ENCODE data around the gene CFAP92. TPM values are rescaled to one million over a fixed set of nuclear protein-coding genes. Genes with fewer than 3 reads are reported as not detected.

CFAP92 gene
- total RNA-seq, 1 experiment from 2014 or later: 0.92 TPM

- no peaks in the 10 kb centered on the region for H3K79me2 ChIP-seq (ENCODE audit: insufficient read depth, low read length)
- Mint-ChIP-seq H3K4me3 (no peak overlapping the region), H3K9me3 (no peaks in the 10 kb centered on the region), H3K27ac (no peak overlapping the region; a peak in 1 of 7 replicates), H3K36me3 (ENCODE audit: insufficient read depth in 1 of 3, low read depth in 3 of 3) (no peaks in the 10 kb centered on the region), H3K4me1 (peaks cover 2 to 15% of the 10 kb centered on the region in 2 experiments), H3K27me3 (ENCODE audit: low read depth) (peaks cover 9% of the 10 kb centered on the region)
- no peak overlapping the region for H3K56ac ChIP-seq (ENCODE audit: insufficient read length, low read depth, low read length)
- H2BK15ac ChIP-seq (ENCODE audit: low read depth, low read length): no peak overlapping the region
- no peak overlapping the region for H3K23ac ChIP-seq (ENCODE audit: insufficient read length, low read depth, low read length)
- WGBS (ENCODE audit: extremely low coverage, insufficient read length, low lambda C conversion rate): no CpG with 5 or more reads among the region's 9 CpGs
- H4K8ac ChIP-seq (replicated peaks; ENCODE audit: insufficient read length, low read depth, low read length): no peak overlapping the region
- DNase-seq: no peak
- H2AFZ ChIP-seq (ENCODE audit: low read length): no peak overlapping the region
- no peak overlapping the region for H2BK120ac ChIP-seq (ENCODE audit: low read depth, low read length, poor library complexity, severe bottlenecking)
- no peaks in the 10 kb centered on the region for H4K20me1 ChIP-seq (ENCODE audit: control insufficient read depth, insufficient read depth, insufficient read length)
- no peaks in the 10 kb centered on the region for H3K27me3 ChIP-seq (ENCODE audit: insufficient read depth, low read length)
- no peak overlapping the region for H2AK5ac ChIP-seq (ENCODE audit: insufficient read length, low read length)
- H3K4ac ChIP-seq (ENCODE audit: low read depth, low read length): no peak overlapping the region
- no peak overlapping the region for H2BK20ac ChIP-seq (ENCODE audit: low read depth, low read length, poor library complexity, severe bottlenecking)
- H3K14ac ChIP-seq (ENCODE audit: insufficient read depth, low read length): no peak overlapping the region
- H3T11ph ChIP-seq (ENCODE audit: low read length): no peak overlapping the region
- no peak overlapping the region for H2BK5ac ChIP-seq (ENCODE audit: insufficient read length, low read length)
- H3K23me2 ChIP-seq (ENCODE audit: insufficient read length, low read depth, low read length, poor library complexity, severe bottlenecking): no peaks in the 10 kb centered on the region
- no peak overlapping the region for H4K91ac ChIP-seq (ENCODE audit: insufficient read length, low read depth, low read length)
- no peak for TF ChIP-seq CTCF (conservative IDR thresholded peaks at IDR 0.05)
- H3K4me1 ChIP-seq (ENCODE audit: insufficient read depth, low read length): no peaks in the 10 kb centered on the region
- H3K9me3 ChIP-seq (ENCODE audit: control insufficient read depth, low read depth, low read length): no peaks in the 10 kb centered on the region
- no peak overlapping the region for H3K9ac ChIP-seq (ENCODE audit: extremely low read depth, insufficient read length, low read length)
- H4K5ac ChIP-seq (ENCODE audit: insufficient read length, low read depth, low read length): no peak overlapping the region
- no peak overlapping the region for H3K18ac ChIP-seq (ENCODE audit: insufficient read length, low read depth, low read length)
- no peaks in the 10 kb centered on the region for H3K79me1 ChIP-seq (ENCODE audit: insufficient read depth, low read depth, low read length, poor library complexity, severe bottlenecking)
- H3K27ac ChIP-seq (ENCODE audit: insufficient read length, low read depth, low read length): no peak overlapping the region
- no peak overlapping the region for H2BK12ac ChIP-seq (ENCODE audit: insufficient read length, low read depth, low read length)
- no peak overlapping the region for H3K4me2 ChIP-seq (ENCODE audit: insufficient read depth, insufficient read length, low read length)
These were observed 21.0 kb upstream of the CFAP92 start for GRCh38 chr3:129014793-129015345.
